ENCODE data around the gene EMC6. TPM values are rescaled to one million over a fixed set of nuclear protein-coding genes. Genes with fewer than 3 reads are reported as not detected.

EMC6 gene
- total RNA-seq, 1 donor from 2014 or later, result 46.6 TPM

DNA sequence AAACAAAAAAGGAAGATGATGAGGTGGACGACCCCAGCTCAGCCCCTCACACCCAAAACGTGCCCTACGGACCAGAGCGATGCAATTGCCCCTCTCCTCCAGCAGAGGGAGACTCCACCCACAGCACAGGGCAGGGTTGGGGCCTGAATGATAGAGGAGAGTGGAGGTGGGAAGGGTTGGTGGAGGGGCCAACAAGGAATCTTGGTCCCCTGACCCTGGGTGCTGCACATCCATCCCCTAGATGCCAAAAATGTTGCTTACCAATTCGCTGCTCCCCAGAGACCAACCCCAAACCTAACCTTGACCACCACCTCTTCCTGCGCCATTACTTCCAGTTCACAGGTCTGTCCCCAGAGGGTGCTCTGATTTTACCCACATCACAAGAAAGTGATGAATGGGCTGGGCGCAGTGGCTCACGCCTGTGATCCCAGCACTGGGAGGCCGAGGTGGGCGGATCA, 14.5 kb downstream of the EMC6 start:
- Mint-ChIP-seq H3K27me3 (peaks cover 14% of the 10 kb centered on the region), H3K36me3 (no peaks in the 10 kb centered on the region), H3K4me1 (ENCODE audit: unreplicated experiment) (no peaks in the 10 kb centered on the region), H3K4me3 (no peak overlapping the region), H3K27ac (no peak overlapping the region), H3K9me3 (no peaks in the 10 kb centered on the region)
- no peak for DNase-seq (ENCODE audit: extremely low spot score, unreplicated experiment)
- TF ChIP-seq, protein P1, sequence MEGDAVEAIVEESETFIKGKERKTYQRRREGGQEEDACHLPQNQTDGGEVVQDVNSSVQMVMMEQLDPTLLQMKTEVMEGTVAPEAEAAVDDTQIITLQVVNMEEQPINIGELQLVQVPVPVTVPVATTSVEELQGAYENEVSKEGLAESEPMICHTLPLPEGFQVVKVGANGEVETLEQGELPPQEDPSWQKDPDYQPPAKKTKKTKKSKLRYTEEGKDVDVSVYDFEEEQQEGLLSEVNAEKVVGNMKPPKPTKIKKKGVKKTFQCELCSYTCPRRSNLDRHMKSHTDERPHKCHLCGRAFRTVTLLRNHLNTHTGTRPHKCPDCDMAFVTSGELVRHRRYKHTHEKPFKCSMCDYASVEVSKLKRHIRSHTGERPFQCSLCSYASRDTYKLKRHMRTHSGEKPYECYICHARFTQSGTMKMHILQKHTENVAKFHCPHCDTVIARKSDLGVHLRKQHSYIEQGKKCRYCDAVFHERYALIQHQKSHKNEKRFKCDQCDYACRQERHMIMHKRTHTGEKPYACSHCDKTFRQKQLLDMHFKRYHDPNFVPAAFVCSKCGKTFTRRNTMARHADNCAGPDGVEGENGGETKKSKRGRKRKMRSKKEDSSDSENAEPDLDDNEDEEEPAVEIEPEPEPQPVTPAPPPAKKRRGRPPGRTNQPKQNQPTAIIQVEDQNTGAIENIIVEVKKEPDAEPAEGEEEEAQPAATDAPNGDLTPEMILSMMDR (conservative IDR thresholded peaks at IDR 0.05), result peak; percentile 87

DNA sequence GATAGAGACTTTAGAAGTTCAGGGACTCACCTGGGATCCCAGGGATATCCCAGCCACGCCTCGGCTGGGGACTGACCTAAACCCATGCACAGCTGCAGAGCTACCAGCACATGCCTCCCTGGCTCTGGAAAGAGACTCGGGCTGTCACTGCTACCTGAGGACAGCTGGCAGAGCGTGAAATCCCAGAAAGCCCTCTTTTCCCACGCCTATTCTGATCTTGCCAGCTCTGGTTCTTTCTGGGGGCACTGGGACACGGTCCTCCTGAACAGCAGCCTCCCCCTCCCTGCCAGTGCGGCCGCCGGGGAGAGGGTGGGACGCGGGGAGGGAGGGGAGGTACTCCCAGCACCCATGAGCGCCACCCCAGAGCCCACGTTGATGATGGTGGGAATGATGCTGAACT, 16.6 kb downstream of the EMC6 start:
- H3K4me1 Mint-ChIP-seq (ENCODE audit: unreplicated experiment), result no peaks in the 10 kb centered on the region
- H3K27me3 Mint-ChIP-seq, result peaks cover 13% of the 10 kb centered on the region
- DNase-seq (ENCODE audit: extremely low spot score, unreplicated experiment), result no peak
- no peaks in the 10 kb centered on the region for H3K9me3 Mint-ChIP-seq
- H3K4me3 Mint-ChIP-seq, result no peak overlapping the region
- H3K27ac Mint-ChIP-seq, result no peak overlapping the region
- H3K36me3 Mint-ChIP-seq, result no peaks in the 10 kb centered on the region
- TF ChIP-seq, protein P1 (conservative IDR thresholded peaks at IDR 0.05), result no peak

DNA sequence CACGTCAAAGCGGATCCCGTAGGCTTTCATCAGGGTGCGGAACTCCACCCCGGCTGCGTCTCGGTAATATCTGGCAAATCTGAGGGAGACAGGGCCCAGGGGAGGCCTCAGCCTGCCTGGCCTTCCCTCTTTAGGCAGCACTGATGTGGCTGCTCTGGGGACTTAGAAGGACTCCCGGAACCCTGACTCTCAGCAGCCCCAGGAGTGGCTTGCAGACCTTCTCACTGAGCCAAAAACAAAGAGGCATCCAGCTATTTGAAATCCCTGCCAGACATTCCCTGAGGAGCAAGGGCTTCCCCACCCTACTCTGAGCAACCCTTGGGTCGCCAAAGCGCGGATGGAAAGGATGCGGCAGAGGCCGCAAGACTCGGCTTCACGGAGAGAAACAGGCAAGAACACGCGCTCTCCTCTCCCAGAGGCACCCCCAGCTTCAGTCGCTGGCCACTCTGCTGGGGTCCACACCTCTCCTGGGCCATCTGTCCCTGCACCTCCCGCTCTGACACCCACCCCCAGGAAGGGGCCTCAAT, 19.5 kb downstream of the EMC6 start:
- DNase-seq (ENCODE audit: extremely low spot score, unreplicated experiment), result no peak
- Mint-ChIP-seq H3K9me3 (no peaks in the 10 kb centered on the region), H3K27me3 (peaks cover 16% of the 10 kb centered on the region), H3K4me1 (ENCODE audit: unreplicated experiment) (no peaks in the 10 kb centered on the region), H3K4me3 (no peak overlapping the region), H3K36me3 (no peaks in the 10 kb centered on the region), H3K27ac (no peak overlapping the region)
- TF ChIP-seq, protein P1 (conservative IDR thresholded peaks at IDR 0.05), result no peak

DNA sequence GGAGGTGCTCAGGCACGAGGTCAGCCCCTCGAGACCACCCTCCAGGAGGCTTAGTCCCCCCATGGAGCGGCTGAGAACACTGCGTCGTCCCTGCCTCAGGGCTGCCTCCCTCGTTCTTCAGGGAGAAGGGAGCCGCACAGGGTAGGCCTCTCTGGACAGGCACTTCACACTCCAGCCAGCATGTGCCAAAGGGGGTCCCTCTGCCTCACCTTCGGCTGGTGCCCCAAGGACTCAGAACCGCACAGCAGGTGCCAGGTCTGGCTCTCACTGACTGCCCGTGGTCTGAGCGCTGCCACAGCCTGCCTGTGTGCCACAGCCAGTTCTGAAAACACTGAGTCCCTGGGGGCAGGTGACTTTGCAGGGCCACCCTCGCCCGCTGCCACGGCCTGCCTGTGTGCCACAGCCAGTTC, 20.2 kb downstream of the EMC6 start:
- no peak for DNase-seq (ENCODE audit: extremely low spot score, unreplicated experiment)
- no peaks in the 10 kb centered on the region for H3K4me1 Mint-ChIP-seq (ENCODE audit: unreplicated experiment)
- H3K36me3 Mint-ChIP-seq, result no peaks in the 10 kb centered on the region
- TF ChIP-seq, protein P1 (conservative IDR thresholded peaks at IDR 0.05), result no peak
- H3K27me3 Mint-ChIP-seq, result peaks cover 22% of the 10 kb centered on the region
- no peak overlapping the region for H3K27ac Mint-ChIP-seq
- no peaks in the 10 kb centered on the region for H3K9me3 Mint-ChIP-seq
- no peak overlapping the region for H3K4me3 Mint-ChIP-seq

DNA sequence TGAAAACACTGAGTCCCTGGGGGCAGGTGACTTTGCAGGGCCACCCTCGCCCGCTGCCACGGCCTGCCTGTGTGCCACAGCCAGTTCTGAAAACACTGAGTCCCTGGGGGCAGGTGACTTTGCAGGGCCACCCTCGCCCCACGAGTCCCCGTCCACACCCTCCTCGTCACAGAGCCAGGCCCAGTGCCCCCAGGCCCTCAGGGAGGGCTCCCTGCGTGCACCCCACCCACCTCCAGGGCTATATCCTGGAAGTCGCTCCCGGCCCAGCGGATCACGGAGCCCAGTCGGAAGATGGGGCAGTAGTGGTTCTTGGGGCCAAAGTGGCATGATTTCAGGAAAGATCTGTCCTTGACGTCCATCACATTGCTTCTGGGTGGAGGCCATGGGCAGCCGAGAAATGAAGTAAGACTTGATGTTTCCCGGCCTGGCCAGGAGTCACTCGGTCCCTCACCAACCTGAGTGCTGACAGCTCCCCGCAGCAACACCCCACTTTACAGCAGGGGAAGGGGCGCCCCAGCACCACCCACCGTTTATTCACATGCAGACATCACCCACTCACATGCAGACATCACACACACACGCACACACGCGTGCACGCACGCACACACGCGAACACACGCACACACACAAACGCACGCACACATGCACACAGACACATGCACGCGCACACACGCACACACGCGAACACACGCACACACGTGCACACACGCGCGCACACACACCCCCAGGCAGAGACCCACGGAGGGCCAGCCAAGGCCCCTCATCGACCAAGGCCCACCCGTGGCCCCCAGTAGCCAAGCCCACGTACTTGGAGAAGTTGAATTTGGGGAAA, 20.9 kb downstream of the EMC6 start:
- no peak overlapping the region for H3K4me3 Mint-ChIP-seq

More for the DNA sequence above, 20.9 kb downstream of the EMC6 start:
- no peak for DNase-seq (ENCODE audit: extremely low spot score, unreplicated experiment)
- H3K27me3 Mint-ChIP-seq, result peaks cover 28% of the 10 kb centered on the region
- no peaks in the 10 kb centered on the region for H3K4me1 Mint-ChIP-seq (ENCODE audit: unreplicated experiment)
- no peaks in the 10 kb centered on the region for H3K36me3 Mint-ChIP-seq
- H3K27ac Mint-ChIP-seq, result peak overlapping the region; percentile 46
- H3K9me3 Mint-ChIP-seq, result no peaks in the 10 kb centered on the region
- TF ChIP-seq, protein P1 (conservative IDR thresholded peaks at IDR 0.05), result no peak
